Chondrocyte (in vitro differentiated cells): ENCODE results near the gene CABP1. TPM values are rescaled to one million over a fixed set of nuclear protein-coding genes. Genes with fewer than 3 reads are reported as not detected.

Source experiments
- DNase-seq: peaks from one replicate; pipeline ENCODE4 v3.0.0; 2021; ENCODE audit warnings: mixed read lengths, low spot score
- H3K27ac Mint-ChIP-seq: one replicate; pipeline ENCODE4 v1.8.0; 2021; ENCODE audit warnings: mild to moderate bottlenecking, moderate library complexity, mixed read lengths; ENCODE audit not compliant: unreplicated experiment
- H3K27me3 Mint-ChIP-seq: 2 replicates; pipeline ENCODE4 v1.8.0; 2021; ENCODE audit warnings: low read depth, mixed read lengths
- H3K36me3 Mint-ChIP-seq: 2 replicates; pipeline ENCODE4 v1.8.0; 2021; ENCODE audit warnings: low read depth, mixed read lengths
- H3K4me1 Mint-ChIP-seq: 2 replicates; pipeline ENCODE4 v1.8.0; 2021; ENCODE audit warnings: low read depth, mild to moderate bottlenecking, mixed read lengths
- H3K4me3 Mint-ChIP-seq: one replicate; pipeline ENCODE4 v1.8.0; 2021; ENCODE audit warnings: mild to moderate bottlenecking, moderate library complexity, mixed read lengths; ENCODE audit not compliant: unreplicated experiment
- H3K9me3 Mint-ChIP-seq: 2 replicates; pipeline ENCODE4 v1.8.0; 2021; ENCODE audit warnings: low read depth, mixed read lengths
- CTCF ChIP-seq: fragments of 200-600 bp; sonication (generic); IDR thresholded peaks from 2 replicates; pipeline ENCODE4 v1.5.0; 2021; ENCODE audit warnings: antibody characterized with exemption, mild to moderate bottlenecking, moderate library complexity
- total RNA-seq: library from RNA; stranded (reverse); gene quantifications from 3 replicates; pipeline ENCODE4 v1.2.1, GENCODE V29; 2021

CABP1 gene
- total RNA-seq, 1 donor from 2014 or later = not detected

DNA sequence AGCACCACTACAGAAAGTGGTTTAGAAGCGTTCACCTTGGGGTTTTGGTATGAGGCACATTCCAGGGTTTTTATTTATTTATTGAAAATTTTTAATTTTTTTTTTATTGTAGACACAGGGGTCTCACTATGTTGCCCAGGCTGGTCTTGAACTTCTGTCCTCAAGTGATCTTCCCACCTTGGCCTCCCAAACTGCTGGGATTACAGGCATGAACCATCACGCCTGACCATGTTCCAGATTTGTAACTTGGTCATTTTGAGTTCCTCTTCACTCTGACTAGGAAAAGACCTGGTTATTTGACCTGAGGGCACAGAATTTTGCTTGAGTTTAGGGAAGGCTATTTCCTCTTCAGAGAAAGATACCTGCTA is 49.6 kb downstream of the CABP1 start:
- no peak for DNase-seq
- H3K27ac Mint-ChIP-seq = no peak overlapping the region
- no peaks in the 10 kb centered on the region for H3K9me3 Mint-ChIP-seq
- H3K36me3 Mint-ChIP-seq = peaks cover 9% of the 10 kb centered on the region
- no peak overlapping the region for H3K4me3 Mint-ChIP-seq
- no peaks in the 10 kb centered on the region for H3K27me3 Mint-ChIP-seq
- no peak for TF ChIP-seq CTCF
- H3K4me1 Mint-ChIP-seq = peaks cover 51% of the 10 kb centered on the region

- peaks cover 51% of the 10 kb centered on the region for H3K4me1 Mint-ChIP-seq
- H3K4me3 Mint-ChIP-seq = no peak overlapping the region
- no peak for DNase-seq
- no peak overlapping the region for H3K27ac Mint-ChIP-seq
- H3K27me3 Mint-ChIP-seq = no peaks in the 10 kb centered on the region
- H3K9me3 Mint-ChIP-seq = no peaks in the 10 kb centered on the region
- TF ChIP-seq CTCF = no peak
- H3K36me3 Mint-ChIP-seq = peaks cover 16% of the 10 kb centered on the region
Measured at GRCh38 chr12:120690978-120691377, 50.6 kb downstream of the CABP1 start.

DNA sequence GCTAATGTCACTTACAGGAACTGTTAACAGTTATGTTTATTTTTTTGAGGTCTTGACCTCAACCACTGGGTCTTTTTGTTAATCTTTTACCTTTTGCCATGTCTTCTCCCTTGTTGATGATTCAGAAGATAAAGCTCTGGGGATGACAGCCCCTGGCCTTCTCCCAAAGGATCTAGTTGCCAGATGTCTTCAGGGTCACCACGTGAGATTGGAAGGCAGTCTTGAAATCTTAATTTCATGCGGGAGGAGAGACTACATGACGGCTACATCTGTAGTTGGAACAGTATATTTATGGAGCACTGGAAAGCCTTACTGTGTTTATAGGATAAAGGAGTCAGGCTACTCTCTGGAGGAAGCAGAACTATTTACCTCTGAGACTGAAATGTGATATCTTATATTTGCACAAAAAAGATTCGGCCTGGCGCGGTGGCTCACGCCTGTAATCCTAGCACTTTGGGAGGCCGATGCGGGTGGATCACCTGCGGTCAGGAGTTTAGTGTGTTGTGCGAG is 52.2 kb downstream of the CABP1 start:
- no peak for TF ChIP-seq CTCF
- Mint-ChIP-seq H3K4me1 (peaks cover 51% of the 10 kb centered on the region), H3K27ac (peak overlapping the region; percentile 79), H3K27me3 (no peaks in the 10 kb centered on the region), H3K9me3 (no peaks in the 10 kb centered on the region), H3K4me3 (no peak overlapping the region), H3K36me3 (peaks cover 29% of the 10 kb centered on the region)
- DNase-seq = no peak

DNA sequence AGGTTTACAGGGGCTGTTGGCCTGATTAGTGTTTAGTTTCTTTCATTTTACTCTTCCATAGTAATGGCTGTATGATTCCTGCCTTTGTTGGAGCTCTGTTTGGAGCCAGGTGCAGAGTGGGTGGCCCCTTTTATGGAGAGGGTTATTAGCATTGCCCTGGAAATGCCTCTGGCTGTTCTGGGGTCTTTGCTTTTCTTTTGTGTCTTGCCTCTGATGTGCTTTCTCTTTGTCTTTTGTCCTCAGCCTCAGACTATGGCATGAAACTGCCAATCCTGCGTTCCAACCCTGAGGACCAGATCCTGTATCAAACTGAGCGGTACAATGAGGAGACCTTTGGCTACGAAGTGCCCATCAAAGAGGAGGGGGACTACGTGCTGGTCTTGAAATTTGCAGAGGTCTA is 53.4 kb downstream of the CABP1 start:
- no peak overlapping the region for H3K27ac Mint-ChIP-seq
- peaks cover 38% of the 10 kb centered on the region for H3K4me1 Mint-ChIP-seq
- no peak for TF ChIP-seq CTCF
- DNase-seq = no peak
- peaks cover 30% of the 10 kb centered on the region for H3K36me3 Mint-ChIP-seq
- no peaks in the 10 kb centered on the region for H3K9me3 Mint-ChIP-seq
- no peaks in the 10 kb centered on the region for H3K27me3 Mint-ChIP-seq
- H3K4me3 Mint-ChIP-seq = no peak overlapping the region

DNA sequence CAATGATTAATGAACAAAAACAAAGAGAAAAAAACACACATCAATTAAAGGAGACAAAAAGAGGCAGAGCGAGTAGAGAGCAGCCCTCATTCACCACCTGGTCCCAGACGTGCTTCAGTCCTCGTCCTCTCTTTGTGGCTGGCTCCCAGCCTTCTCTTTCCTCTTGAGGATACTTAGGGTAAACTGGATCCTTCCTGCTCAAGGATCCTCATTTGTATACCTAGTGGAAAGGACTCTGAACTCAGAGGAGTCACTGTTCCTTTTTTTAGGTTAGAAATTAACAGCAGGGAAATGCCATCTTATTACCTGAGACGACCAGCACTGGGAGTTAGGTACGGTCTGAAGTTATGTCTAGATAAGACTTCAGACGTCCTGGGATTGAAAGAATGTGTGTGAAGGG is 56.2 kb downstream of the CABP1 start:
- no peak for DNase-seq
- no peaks in the 10 kb centered on the region for H3K27me3 Mint-ChIP-seq
- H3K27ac Mint-ChIP-seq = no peak overlapping the region
- peaks cover 15% of the 10 kb centered on the region for H3K4me1 Mint-ChIP-seq
- no peaks in the 10 kb centered on the region for H3K9me3 Mint-ChIP-seq
- no peak for TF ChIP-seq CTCF
- H3K4me3 Mint-ChIP-seq = no peak overlapping the region
- peaks cover 45% of the 10 kb centered on the region for H3K36me3 Mint-ChIP-seq
